ENCODE results near the gene RWDD2A.

Gene RWDD2A

GRCh38 chr6:83221889-83222479, 28.8 kb downstream of the RWDD2A start:
- Histone ChIP-seq H3K36me3 (ENCODE audit: control insufficient read depth in 2 of 2, insufficient read depth in 2 of 2, low read length in 2 of 2) (no peaks in the 10 kb centered on the region), H3K4me1 (ENCODE audit: control insufficient read depth in 2 of 2, insufficient read depth in 2 of 2, low read length in 2 of 2) (no peaks in the 10 kb centered on the region), H3K27me3 (ENCODE audit: control insufficient read depth in 2 of 2, insufficient read depth in 2 of 2, low read length in 2 of 2) (no peaks in the 10 kb centered on the region), H3K9ac (ENCODE audit: low read depth in 1 of 2, low read length in 2 of 2) (no peak overlapping the region), H3K4me3 (ENCODE audit: low read length in 2 of 2) (no peak overlapping the region), H3K9me3 (ENCODE audit: control insufficient read depth in 2 of 2, low read length in 2 of 2) (no peaks in the 10 kb centered on the region), H3K27ac (ENCODE audit: low read depth in 2 of 2, low read length in 2 of 2) (no peak overlapping the region)

GRCh38 chr6:83226517-83226916, 33.4 kb downstream of the RWDD2A start:
- Histone ChIP-seq H3K9me3 (ENCODE audit: control insufficient read depth in 2 of 2, low read length in 2 of 2) (no peaks in the 10 kb centered on the region), H3K36me3 (ENCODE audit: control insufficient read depth in 2 of 2, insufficient read depth in 2 of 2, low read length in 2 of 2) (no peaks in the 10 kb centered on the region), H3K9ac (ENCODE audit: low read depth in 1 of 2, low read length in 2 of 2) (no peak overlapping the region), H3K27me3 (ENCODE audit: control insufficient read depth in 2 of 2, insufficient read depth in 2 of 2, low read length in 2 of 2) (no peaks in the 10 kb centered on the region), H3K27ac (ENCODE audit: low read depth in 2 of 2, low read length in 2 of 2) (no peak overlapping the region), H3K4me3 (ENCODE audit: low read length in 2 of 2) (no peak overlapping the region), H3K4me1 (ENCODE audit: control insufficient read depth in 2 of 2, insufficient read depth in 2 of 2, low read length in 2 of 2) (no peaks in the 10 kb centered on the region)

- Histone ChIP-seq H3K9ac (ENCODE audit: low read depth in 1 of 2, low read length in 2 of 2) (no peak overlapping the region), H3K27ac (ENCODE audit: low read depth in 2 of 2, low read length in 2 of 2) (no peak overlapping the region), H3K4me3 (ENCODE audit: low read length in 2 of 2) (no peak overlapping the region), H3K27me3 (ENCODE audit: control insufficient read depth in 2 of 2, insufficient read depth in 2 of 2, low read length in 2 of 2) (no peaks in the 10 kb centered on the region), H3K4me1 (ENCODE audit: control insufficient read depth in 2 of 2, insufficient read depth in 2 of 2, low read length in 2 of 2) (no peaks in the 10 kb centered on the region), H3K36me3 (ENCODE audit: control insufficient read depth in 2 of 2, insufficient read depth in 2 of 2, low read length in 2 of 2) (no peaks in the 10 kb centered on the region), H3K9me3 (ENCODE audit: control insufficient read depth in 2 of 2, low read length in 2 of 2) (no peaks in the 10 kb centered on the region)
These were observed 38.0 kb downstream of the RWDD2A start for GRCh38 chr6:83231146-83231545.

- H3K27me3 ChIP-seq (ENCODE audit: control insufficient read depth in 2 of 2, insufficient read depth in 2 of 2, low read length in 2 of 2): no peaks in the 10 kb centered on the region
- peaks cover 0 to 2% of the 10 kb centered on the region in 2 donors for H3K36me3 ChIP-seq (ENCODE audit: control insufficient read depth in 2 of 2, insufficient read depth in 2 of 2, low read length in 2 of 2)
- peaks cover 0 to 5% of the 10 kb centered on the region in 2 donors for H3K4me1 ChIP-seq (ENCODE audit: control insufficient read depth in 2 of 2, insufficient read depth in 2 of 2, low read length in 2 of 2)
- H3K27ac ChIP-seq (ENCODE audit: low read depth in 2 of 2, low read length in 2 of 2): no peak overlapping the region
- H3K4me3 ChIP-seq (ENCODE audit: low read length in 2 of 2): no peak overlapping the region
- H3K9ac ChIP-seq (ENCODE audit: low read depth in 1 of 2, low read length in 2 of 2): no peak overlapping the region
- H3K9me3 ChIP-seq (ENCODE audit: control insufficient read depth in 2 of 2, low read length in 2 of 2): no peaks in the 10 kb centered on the region
These were observed 54.3 kb downstream of the RWDD2A start for GRCh38 chr6:83247471-83247870.

All from mucosa of rectum (tissue), 2 donors.